ENCODE results near the gene LIMK1.

DNA sequence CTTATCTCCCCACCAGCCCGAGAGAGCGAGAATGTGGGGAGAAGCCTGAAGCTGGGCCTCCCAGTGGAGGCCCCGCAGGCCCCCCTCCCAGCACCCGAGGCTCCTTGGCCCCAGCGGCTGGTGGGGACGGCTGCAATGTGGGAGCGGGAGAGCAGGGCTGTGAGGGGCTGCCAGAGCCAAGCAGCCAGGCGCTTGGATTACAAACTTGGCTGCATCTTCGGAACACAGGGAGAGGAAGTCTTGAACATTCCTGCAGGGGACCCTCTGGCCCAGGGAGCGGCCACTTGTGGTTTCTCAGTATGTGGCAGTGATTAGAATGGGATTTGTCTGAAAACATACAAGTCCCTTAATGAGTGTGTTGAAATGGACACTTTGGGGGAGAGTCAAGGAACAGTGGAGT lies 32.4 kb upstream of the LIMK1 start:
- TF ChIP-seq, protein P1, sequence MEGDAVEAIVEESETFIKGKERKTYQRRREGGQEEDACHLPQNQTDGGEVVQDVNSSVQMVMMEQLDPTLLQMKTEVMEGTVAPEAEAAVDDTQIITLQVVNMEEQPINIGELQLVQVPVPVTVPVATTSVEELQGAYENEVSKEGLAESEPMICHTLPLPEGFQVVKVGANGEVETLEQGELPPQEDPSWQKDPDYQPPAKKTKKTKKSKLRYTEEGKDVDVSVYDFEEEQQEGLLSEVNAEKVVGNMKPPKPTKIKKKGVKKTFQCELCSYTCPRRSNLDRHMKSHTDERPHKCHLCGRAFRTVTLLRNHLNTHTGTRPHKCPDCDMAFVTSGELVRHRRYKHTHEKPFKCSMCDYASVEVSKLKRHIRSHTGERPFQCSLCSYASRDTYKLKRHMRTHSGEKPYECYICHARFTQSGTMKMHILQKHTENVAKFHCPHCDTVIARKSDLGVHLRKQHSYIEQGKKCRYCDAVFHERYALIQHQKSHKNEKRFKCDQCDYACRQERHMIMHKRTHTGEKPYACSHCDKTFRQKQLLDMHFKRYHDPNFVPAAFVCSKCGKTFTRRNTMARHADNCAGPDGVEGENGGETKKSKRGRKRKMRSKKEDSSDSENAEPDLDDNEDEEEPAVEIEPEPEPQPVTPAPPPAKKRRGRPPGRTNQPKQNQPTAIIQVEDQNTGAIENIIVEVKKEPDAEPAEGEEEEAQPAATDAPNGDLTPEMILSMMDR (IDR thresholded peaks at IDR 0.05; ENCODE audit: low read length) = no peak
- no peak for TF ChIP-seq EZH2phosphoT487 (IDR thresholded peaks at IDR 0.05; ENCODE audit: low read length)
